ENCODE data around the gene SMPD4. TPM values are rescaled to one million over a fixed set of nuclear protein-coding genes. Genes with fewer than 3 reads are reported as not detected.
"Not testable (repeated sequence)": the region's sequence is repeated elsewhere in the genome, so short reads cannot be mapped to it uniquely, and the experiment has no call there.

SMPD4 gene
- total RNA-seq, 2 donors from 2014 or later = 46.3 to 53.1 TPM

DNA sequence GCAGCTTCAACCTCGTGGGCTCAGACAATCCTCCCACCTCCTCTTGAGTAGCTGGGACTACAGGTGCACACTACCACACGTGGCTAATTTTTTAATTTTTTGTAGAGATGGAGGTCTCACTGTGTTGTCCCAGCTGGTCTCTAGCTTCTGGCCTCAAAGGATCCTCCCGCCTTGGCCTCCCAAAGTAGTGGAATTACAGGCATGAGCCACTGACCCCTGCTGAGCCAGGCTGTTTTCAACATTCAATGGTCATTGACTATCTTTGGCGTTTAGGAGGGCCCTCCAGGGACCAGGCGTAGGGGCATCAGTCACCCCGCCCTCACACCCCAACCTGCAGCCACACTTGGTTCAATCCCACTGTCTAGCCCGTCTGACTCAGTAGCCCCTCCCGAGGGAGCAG lies 5.9 kb upstream of the SMPD4 start:
- DNase-seq (ENCODE audit: low spot score) = no peak
- H3K36me3 ChIP-seq = no peaks in the 10 kb centered on the region
- H3K27ac ChIP-seq = no peak overlapping the region
- TF ChIP-seq, protein P1, sequence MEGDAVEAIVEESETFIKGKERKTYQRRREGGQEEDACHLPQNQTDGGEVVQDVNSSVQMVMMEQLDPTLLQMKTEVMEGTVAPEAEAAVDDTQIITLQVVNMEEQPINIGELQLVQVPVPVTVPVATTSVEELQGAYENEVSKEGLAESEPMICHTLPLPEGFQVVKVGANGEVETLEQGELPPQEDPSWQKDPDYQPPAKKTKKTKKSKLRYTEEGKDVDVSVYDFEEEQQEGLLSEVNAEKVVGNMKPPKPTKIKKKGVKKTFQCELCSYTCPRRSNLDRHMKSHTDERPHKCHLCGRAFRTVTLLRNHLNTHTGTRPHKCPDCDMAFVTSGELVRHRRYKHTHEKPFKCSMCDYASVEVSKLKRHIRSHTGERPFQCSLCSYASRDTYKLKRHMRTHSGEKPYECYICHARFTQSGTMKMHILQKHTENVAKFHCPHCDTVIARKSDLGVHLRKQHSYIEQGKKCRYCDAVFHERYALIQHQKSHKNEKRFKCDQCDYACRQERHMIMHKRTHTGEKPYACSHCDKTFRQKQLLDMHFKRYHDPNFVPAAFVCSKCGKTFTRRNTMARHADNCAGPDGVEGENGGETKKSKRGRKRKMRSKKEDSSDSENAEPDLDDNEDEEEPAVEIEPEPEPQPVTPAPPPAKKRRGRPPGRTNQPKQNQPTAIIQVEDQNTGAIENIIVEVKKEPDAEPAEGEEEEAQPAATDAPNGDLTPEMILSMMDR (IDR thresholded peaks at IDR 0.05) = no peak
- H3K9me3 ChIP-seq = no peaks in the 10 kb centered on the region
- no peaks in the 10 kb centered on the region for H3K27me3 ChIP-seq (replicated peaks; ENCODE audit: insufficient read depth)
- H3K4me1 ChIP-seq (ENCODE audit: control insufficient read depth in 1 of 2, low read depth in 2 of 2) = peaks cover 11 to 12% of the 10 kb centered on the region in 2 donors
- ATAC-seq (ENCODE audit: insufficient number of reproducible peaks, low FRiP score, low read depth) = no peak
- H3K4me3 ChIP-seq = no peak overlapping the region

DNA sequence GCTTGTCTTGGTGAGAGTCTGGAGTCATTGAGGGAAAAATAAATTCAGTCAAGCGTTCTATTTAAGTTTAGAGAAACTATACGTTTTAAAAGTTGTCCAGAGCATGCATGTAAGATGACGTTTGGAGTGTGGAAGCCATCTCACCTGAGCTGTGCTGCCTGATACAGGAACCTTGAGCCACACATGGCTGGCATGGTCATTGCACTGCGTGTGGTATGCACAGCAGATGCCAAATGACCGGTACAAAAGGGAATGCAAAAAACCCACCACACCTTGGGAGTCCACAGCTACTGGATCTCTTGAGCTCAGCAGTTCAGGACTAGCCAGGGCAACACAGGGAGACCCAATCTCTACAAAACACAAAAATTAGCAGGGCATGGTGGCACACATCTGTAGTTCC lies 5.0 kb upstream of the SMPD4 start:
- no peak for ATAC-seq (ENCODE audit: insufficient number of reproducible peaks, low FRiP score, low read depth)
- Histone ChIP-seq H3K4me1 (ENCODE audit: control insufficient read depth in 1 of 2, low read depth in 2 of 2) (peaks cover 11 to 12% of the 10 kb centered on the region in 2 donors), H3K27me3 (replicated peaks; ENCODE audit: insufficient read depth) (no peaks in the 10 kb centered on the region), H3K4me3 (no peak overlapping the region), H3K36me3 (no peaks in the 10 kb centered on the region), H3K27ac (no peak overlapping the region), H3K9me3 (no peaks in the 10 kb centered on the region)
- TF ChIP-seq, protein P1 (IDR thresholded peaks at IDR 0.05) = no peak
- no peak for DNase-seq (ENCODE audit: low spot score)

DNA sequence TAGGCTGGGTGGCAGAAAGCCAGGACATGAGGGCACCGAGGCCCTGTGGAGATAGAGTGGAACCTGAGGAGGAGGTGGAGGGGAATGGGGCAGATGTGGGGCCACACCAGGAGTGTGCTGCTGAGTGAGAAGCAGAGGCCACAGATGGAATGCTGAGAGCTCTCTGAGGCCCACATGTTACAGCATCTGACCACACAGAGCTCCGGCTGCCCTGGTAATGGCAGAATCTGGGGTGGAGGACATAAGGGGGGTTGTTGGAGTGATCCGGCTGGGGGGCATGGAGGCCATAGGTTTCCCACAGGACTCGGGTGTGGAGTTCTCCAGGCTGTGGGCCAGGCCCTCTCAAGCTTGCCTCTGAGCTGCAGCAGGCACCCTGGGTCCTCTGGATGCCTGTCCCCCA lies 4.5 kb upstream of the SMPD4 start:
- H3K9me3 ChIP-seq = no peaks in the 10 kb centered on the region
- DNase-seq (ENCODE audit: low spot score) = no peak
- H3K4me3 ChIP-seq = no peak overlapping the region

DNA sequence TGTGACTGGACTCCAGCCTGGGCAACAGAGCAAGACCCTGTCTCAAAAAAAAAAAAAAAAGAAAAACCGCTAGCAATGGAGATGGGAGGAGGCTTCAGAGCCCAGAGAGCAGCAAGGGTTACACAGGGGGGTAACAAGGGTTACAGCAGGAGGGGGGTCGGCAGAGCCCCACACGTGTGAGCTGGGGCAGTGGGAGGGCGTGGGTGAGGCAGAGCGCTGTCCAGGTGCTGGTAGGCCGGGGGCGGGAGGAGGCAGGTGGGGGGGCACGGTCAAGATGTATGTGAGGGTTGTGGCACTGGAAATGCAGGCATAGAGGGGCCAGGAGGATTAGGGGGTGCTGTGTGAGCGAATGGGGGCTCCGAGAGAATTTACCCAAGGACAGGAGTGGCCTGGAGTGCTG lies 4.0 kb upstream of the SMPD4 start:
- ATAC-seq (ENCODE audit: insufficient number of reproducible peaks, low FRiP score, low read depth) = no peak
- Histone ChIP-seq H3K4me1 (ENCODE audit: control insufficient read depth in 1 of 2, low read depth in 2 of 2) (peaks cover 15 to 17% of the 10 kb centered on the region in 2 donors), H3K4me3 (no peak overlapping the region), H3K36me3 (no peaks in the 10 kb centered on the region), H3K27me3 (replicated peaks; ENCODE audit: insufficient read depth) (no peaks in the 10 kb centered on the region), H3K9me3 (no peaks in the 10 kb centered on the region), H3K27ac (no peak overlapping the region)
- TF ChIP-seq, protein P1 (IDR thresholded peaks at IDR 0.05) = no peak
- DNase-seq (ENCODE audit: low spot score) = no peak

More for the DNA sequence above, 4.5 kb upstream of the SMPD4 start:
- Histone ChIP-seq H3K27me3 (replicated peaks; ENCODE audit: insufficient read depth) (no peaks in the 10 kb centered on the region), H3K4me1 (ENCODE audit: control insufficient read depth in 1 of 2, low read depth in 2 of 2) (peaks cover 11 to 12% of the 10 kb centered on the region in 2 donors), H3K36me3 (no peaks in the 10 kb centered on the region), H3K27ac (no peak overlapping the region)
- TF ChIP-seq, protein P1 (IDR thresholded peaks at IDR 0.05) = no peak
- ATAC-seq (ENCODE audit: insufficient number of reproducible peaks, low FRiP score, low read depth) = no peak

DNA sequence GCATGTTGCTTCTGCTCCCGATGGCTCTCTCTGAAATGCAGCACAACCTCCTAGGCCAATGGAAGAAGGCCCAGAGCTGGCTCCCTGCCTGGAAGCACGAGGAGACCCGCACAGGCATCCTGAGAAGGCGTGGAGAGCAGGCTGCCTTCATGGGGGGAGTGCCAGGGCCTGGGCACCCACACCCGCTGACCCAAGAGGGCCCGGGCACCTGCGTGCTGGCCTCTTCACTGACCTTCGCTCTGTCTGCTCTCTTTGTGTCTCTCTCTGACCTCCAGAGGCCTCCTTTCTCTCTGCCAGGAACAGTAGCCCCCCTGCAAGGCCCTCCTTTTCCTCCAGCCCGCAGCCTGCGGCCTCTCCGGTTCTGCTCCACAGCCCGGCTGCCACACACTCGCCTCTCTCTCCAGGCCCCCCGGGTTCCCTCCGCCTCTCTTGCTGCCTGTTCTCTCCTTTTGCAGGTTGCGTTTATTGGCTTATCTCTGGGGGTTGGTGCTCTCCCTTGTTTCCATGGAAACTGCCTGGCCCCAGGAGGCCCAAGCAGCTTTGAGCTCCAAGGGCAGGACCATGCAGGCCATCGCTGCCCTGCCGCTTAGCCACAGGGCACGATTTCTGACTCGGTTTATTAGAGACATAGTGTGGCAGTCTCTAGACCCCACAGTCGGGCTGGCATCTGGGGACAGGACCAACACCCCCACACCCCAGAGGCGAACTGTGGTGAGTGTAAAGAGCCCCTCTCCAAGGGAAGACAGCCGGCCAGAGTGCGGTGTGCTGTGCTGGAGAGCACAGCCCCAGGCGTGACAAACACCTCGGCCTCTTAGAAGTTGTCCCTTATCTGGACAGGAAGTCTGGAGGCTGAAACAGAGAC lies 2.3 kb upstream of the SMPD4 start:
- H3K36me3 ChIP-seq = no peaks in the 10 kb centered on the region
- no peak for DNase-seq (ENCODE audit: low spot score)
- no peaks in the 10 kb centered on the region for H3K9me3 ChIP-seq
- ATAC-seq (ENCODE audit: insufficient number of reproducible peaks, low FRiP score, low read depth) = no peak
- H3K4me3 ChIP-seq = peak overlapping the region; percentile 100
- peaks cover 17 to 23% of the 10 kb centered on the region in 2 donors for H3K4me1 ChIP-seq (ENCODE audit: control insufficient read depth in 1 of 2, low read depth in 2 of 2)
- peak overlapping the region in 1 of 2 donors; percentile 81 for H3K27ac ChIP-seq
- H3K27me3 ChIP-seq (replicated peaks; ENCODE audit: insufficient read depth) = no peaks in the 10 kb centered on the region
- TF ChIP-seq, protein P1 (IDR thresholded peaks at IDR 0.05) = no peak

DNA sequence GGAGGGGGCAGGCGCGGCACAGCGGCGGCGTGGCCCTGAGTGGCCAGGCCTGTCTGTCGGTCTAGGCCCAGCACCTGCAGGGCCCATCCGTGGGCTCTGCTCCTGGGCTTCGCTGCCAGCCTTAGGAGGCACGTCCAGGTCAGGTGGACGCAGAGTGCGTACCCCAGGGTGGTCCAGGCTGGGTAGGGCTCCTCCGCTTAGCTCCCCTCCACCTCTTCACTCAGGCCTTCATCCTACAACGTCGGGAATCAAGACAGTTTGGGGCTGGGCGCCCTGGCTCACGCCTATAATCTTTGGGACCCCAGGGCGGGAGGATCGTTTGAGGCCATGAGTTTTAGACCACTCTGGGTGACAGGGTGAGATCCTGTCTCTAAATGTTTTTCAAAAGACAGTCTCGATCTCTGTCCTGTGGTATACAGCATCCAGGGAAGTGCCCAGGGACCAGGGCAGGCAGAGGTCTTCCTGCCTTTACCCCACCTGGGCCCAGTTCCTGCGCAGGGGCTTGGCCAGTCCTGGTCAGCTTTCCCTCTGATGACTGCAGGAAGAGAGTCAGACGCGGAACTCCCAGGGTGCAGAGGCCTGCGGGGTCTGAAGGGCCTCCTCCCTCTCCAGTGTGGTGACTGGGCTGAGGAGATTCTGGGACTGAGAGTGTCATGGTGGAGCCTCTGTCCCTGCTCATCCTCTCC lies 1.6 kb upstream of the SMPD4 start:
- ATAC-seq (ENCODE audit: insufficient number of reproducible peaks, low FRiP score, low read depth); DNase-seq (ENCODE audit: low spot score); H3K36me3 ChIP-seq; H3K9me3 ChIP-seq; H3K27me3 ChIP-seq (replicated peaks; ENCODE audit: insufficient read depth): not testable (repeated sequence)
- peak overlapping the region in 1 of 2 donors; percentile 81 for H3K27ac ChIP-seq
- peaks cover 17 to 23% of the 10 kb centered on the region in 2 donors for H3K4me1 ChIP-seq (ENCODE audit: control insufficient read depth in 1 of 2, low read depth in 2 of 2)
- H3K4me3 ChIP-seq = peak overlapping the region; percentile 100

Data from thoracic aorta (tissue), 2 donors.